ENCODE measurements around the gene GAPVD1. TPM values are rescaled to one million over a fixed set of nuclear protein-coding genes. Genes with fewer than 3 reads are reported as not detected.
A peak's percentile ranks its signal among the peaks of the same experiment; 100 is the strongest.

GAPVD1 gene
- polyA plus RNA-seq, 2 of the 4 experiments (the other 2 are of a cell fraction) = 18.2 to 23.0 TPM

DNA sequence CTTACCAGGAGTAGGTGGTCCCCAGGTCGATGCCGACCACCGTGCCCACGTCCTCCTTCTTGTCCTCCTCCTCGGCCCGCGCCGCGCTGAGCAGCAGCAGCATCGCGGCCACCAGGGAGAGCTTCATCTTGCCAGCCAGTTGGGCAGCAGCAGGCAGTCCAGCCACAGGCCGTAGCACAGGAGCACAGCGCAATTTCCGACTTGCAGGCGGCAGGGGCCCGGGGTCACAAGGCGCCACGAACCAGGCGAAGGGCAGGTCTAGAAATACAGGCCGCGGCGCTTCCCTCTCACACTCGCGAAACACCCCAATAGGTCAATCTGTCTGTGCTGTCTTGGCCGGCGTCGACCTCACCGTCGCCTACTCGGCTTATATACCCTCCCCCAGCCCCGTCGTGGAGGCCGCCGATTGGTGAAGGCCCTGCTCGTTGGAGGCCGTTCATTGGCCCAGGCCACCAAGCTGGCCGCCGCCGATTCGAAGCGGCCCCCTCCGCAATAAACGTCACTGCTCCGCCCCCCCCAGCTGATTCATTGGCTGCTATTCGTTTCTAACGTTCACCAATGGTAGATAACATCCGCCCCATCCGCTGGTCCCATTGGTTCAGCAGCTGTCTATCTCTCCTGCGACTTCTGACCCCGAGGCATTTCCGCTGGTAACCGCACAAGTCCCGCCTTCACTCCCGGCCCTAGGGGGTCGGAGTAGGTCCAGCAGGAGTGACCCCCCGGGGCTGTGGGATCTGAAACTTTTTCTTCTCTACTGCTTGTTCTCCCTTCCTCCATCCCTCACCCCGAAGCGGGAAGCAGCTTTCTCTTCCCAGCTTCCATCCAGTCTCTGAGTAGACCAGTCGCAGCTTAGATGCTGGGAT, 20.4 kb upstream of the GAPVD1 start, which contains the start of gene HSPA5 (continued):
- TF ChIP-seq, protein P1, sequence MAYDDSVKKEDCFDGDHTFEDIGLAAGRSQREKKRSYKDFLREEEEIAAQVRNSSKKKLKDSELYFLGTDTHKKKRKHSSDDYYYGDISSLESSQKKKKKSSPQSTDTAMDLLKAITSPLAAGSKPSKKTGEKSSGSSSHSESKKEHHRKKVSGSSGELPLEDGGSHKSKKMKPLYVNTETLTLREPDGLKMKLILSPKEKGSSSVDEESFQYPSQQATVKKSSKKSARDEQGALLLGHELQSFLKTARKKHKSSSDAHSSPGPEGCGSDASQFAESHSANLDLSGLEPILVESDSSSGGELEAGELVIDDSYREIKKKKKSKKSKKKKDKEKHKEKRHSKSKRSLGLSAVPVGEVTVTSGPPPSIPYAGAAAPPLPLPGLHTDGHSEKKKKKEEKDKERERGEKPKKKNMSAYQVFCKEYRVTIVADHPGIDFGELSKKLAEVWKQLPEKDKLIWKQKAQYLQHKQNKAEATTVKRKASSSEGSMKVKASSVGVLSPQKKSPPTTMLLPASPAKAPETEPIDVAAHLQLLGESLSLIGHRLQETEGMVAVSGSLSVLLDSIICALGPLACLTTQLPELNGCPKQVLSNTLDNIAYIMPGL (CRISPR knock-in tag; IDR thresholded peaks at IDR 0.05; ENCODE audit: borderline replicate concordance) = no peak
- TF ChIP-seq, protein P2, sequence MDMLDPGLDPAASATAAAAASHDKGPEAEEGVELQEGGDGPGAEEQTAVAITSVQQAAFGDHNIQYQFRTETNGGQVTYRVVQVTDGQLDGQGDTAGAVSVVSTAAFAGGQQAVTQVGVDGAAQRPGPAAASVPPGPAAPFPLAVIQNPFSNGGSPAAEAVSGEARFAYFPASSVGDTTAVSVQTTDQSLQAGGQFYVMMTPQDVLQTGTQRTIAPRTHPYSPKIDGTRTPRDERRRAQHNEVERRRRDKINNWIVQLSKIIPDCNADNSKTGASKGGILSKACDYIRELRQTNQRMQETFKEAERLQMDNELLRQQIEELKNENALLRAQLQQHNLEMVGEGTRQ (IDR thresholded peaks at IDR 0.05) = no peak
- TF ChIP-seq KDM5A (IDR thresholded peaks at IDR 0.05) (no peak), NR3C1 (IDR thresholded peaks at IDR 0.05) (no peak), GATA3 (IDR thresholded peaks at IDR 0.05; ENCODE audit: borderline replicate concordance) (no peak), MYC (IDR thresholded peaks at IDR 0.05; ENCODE audit: borderline replicate concordance, low read length) (no peak; the same call in 1 of the 2 replicates), ZC3H11A (IDR thresholded peaks at IDR 0.05) (no peak), RCOR1 (IDR thresholded peaks at IDR 0.05; ENCODE audit: low read depth, low read length) (no peak), TFCP2L1 (CRISPR knock-in tag; IDR thresholded peaks at IDR 0.05) (0 out of 2 replicates have a peak, but pooled peaks have one; percentile 44), EHF (CRISPR knock-in tag; IDR thresholded peaks at IDR 0.05) (0 out of 2 replicates have a peak, but pooled peaks have one; percentile 21), KDM1A (IDR thresholded peaks at IDR 0.05; ENCODE audit: low read depth) (no peak), EHMT2 (IDR thresholded peaks at IDR 0.05; ENCODE audit: low read depth) (no peak), HOXA7 (CRISPR knock-in tag; IDR thresholded peaks at IDR 0.05) (no peak; the same call in 1 of the 2 replicates), HOXB13 (CRISPR knock-in tag; IDR thresholded peaks at IDR 0.05; ENCODE audit: low read depth) (no peak), MAFK (IDR thresholded peaks at IDR 0.05; ENCODE audit: partially characterized antibody) (no peak), HOXB5 (CRISPR knock-in tag; IDR thresholded peaks at IDR 0.05) (no peak), SMC3 (IDR thresholded peaks at IDR 0.05) (peak; percentile 32; the same call in 1 of the 3 replicates), RNF2 (IDR thresholded peaks at IDR 0.05; ENCODE audit: borderline replicate concordance, low read depth) (no peak), MAZ (IDR thresholded peaks at IDR 0.05; ENCODE audit: borderline replicate concordance, low read depth, low read length) (no peak), ZSCAN20 (CRISPR knock-in tag; IDR thresholded peaks at IDR 0.05) (no peak), NFE2L2 (conservative IDR thresholded peaks at IDR 0.05; ENCODE audit: low read length) (no peak), FOSL2 (IDR thresholded peaks at IDR 0.05) (no peak), FOSL2 (CRISPR knock-in tag; IDR thresholded peaks at IDR 0.05) (peak; percentile 13; the same call in 1 of the 2 replicates), POLR2AphosphoS2 (conservative IDR thresholded peaks at IDR 0.05; ENCODE audit: low read length) (no peak)
- TF ChIP-seq, protein P3, sequence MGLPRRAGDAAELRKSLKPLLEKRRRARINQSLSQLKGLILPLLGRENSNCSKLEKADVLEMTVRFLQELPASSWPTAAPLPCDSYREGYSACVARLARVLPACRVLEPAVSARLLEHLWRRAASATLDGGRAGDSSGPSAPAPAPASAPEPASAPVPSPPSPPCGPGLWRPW (IDR thresholded peaks at IDR 0.05) = no peak
- TF ChIP-seq, protein P4, sequence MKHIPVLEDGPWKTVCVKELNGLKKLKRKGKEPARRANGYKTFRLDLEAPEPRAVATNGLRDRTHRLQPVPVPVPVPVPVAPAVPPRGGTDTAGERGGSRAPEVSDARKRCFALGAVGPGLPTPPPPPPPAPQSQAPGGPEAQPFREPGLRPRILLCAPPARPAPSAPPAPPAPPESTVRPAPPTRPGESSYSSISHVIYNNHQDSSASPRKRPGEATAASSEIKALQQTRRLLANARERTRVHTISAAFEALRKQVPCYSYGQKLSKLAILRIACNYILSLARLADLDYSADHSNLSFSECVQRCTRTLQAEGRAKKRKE (CRISPR knock-in tag; IDR thresholded peaks at IDR 0.05; ENCODE audit: low read depth) = no peak

Data from A549 (cell line).